ENCODE results near the gene FAM219A.

- TF ChIP-seq POLR2A (IDR thresholded peaks at IDR 0.05) (no peak), POLR2AphosphoS5 (IDR thresholded peaks at IDR 0.05) (no peak), CTCF (IDR thresholded peaks at IDR 0.05) (no peak), EP300 (IDR thresholded peaks at IDR 0.05) (no peak)
These were observed 94.6 kb downstream of the FAM219A start for GRCh38 chr9:34363619-34364351.

Data from upper lobe of left lung (tissue), 4 donors.